MM.1S (cell line): ENCODE data around the gene VSX1.

Experiments used
- CTCF ChIP-seq: fragments of 300-600 bp; sonication (generic); IDR thresholded peaks from 2 replicates; pipeline ENCODE4 v1.5.1; 2016; ENCODE audit warnings: antibody characterized with exemption, low read length, mixed read lengths
- EZH2 ChIP-seq: fragments of 300-600 bp; sonication (generic); optimal IDR thresholded peaks from 2 replicates; pipeline ENCODE3; 2017; ENCODE audit warnings: low read depth, mild to moderate bottlenecking, antibody characterized with exemption, low read length, mixed read lengths
- EZH2phosphoT487 ChIP-seq: fragments of 300-600 bp; sonication (generic); IDR thresholded peaks from 2 replicates; pipeline ENCODE4 v1.6.1; 2018; ENCODE audit warnings: antibody characterized with exemption, low read length

- no peak for TF ChIP-seq EZH2
- no peak for TF ChIP-seq CTCF
- TF ChIP-seq EZH2phosphoT487: no peak
These were observed 26.8 kb downstream of the VSX1 start for GRCh38 chr20:25054995-25055629.
